K562 (cell line): ENCODE data around the gene YARS1. TPM values are rescaled to one million over a fixed set of nuclear protein-coding genes. Genes with fewer than 3 reads are reported as not detected.

Source experiments
- ATF2 ChIP-seq: sonication (generic); formaldehyde crosslinking; IDR thresholded peaks from 2 replicates; pipeline ENCODE4 v1.8.1; 2022; ENCODE audit warnings: missing genetic modification reagents
- CC2D1A ChIP-seq: fragments of 450-650 bp; IDR thresholded peaks from 2 replicates; pipeline ENCODE4 v1.6.1; 2017; ENCODE audit warnings: mild to moderate bottlenecking
- DDX20 ChIP-seq: fragments of 450-650 bp; IDR thresholded peaks from 2 replicates; pipeline ENCODE4 v1.6.1; 2016; ENCODE audit warnings: missing genetic modification characterization, low read depth, mild to moderate bottlenecking, missing compliant biosample characterization, moderate library complexity
- ELF1 ChIP-seq: fragments of 200-800 bp; sonication (Bioruptor generic); IDR thresholded peaks from 2 replicates; pipeline ENCODE4 v1.6.1; 2016; ENCODE audit warnings: missing genetic modification characterization, missing compliant biosample characterization
- HDAC2 ChIP-seq: fragments of 450-650 bp; IDR thresholded peaks from 2 replicates; pipeline ENCODE4 v1.6.1; 2016; ENCODE audit warnings: mild to moderate bottlenecking
- IFI16 ChIP-seq: fragments of 250-450 bp; sonication (Bioruptor Pico); IDR thresholded peaks from 2 replicates; pipeline ENCODE4 v2.1.2; 2022; ENCODE audit warnings: mild to moderate bottlenecking, inconsistent platforms
- NFATC3 ChIP-seq: fragments of 450-650 bp; IDR thresholded peaks from 2 replicates; pipeline ENCODE4 v1.6.1; 2017; ENCODE audit warnings: mild to moderate bottlenecking
- NFE2L1 ChIP-seq: fragments of 450-650 bp; IDR thresholded peaks from 2 replicates; pipeline ENCODE4 v1.6.1; 2016; ENCODE audit warnings: missing genetic modification characterization, low read depth, mild to moderate bottlenecking, missing compliant biosample characterization, moderate library complexity, borderline replicate concordance
- POLR2AphosphoS2 ChIP-seq: IDR thresholded peaks from 2 replicates; pipeline ENCODE4 v1.6.1; 2012; ENCODE audit warnings: low read length, improper control_type of control experiment
- PRPF4 ChIP-seq: fragments of 200-400 bp; formaldehyde crosslinking; IDR thresholded peaks from one replicate; pipeline ENCODE4 v1.6.1; 2017; ENCODE audit warnings: low read length, low read depth, mild to moderate bottlenecking; ENCODE audit not compliant: insufficient read depth, poor library complexity, severe bottlenecking
- PTRF ChIP-seq: fragments of 450-650 bp; IDR thresholded peaks from 2 replicates; pipeline ENCODE4 v1.6.1; 2016; ENCODE audit warnings: mild to moderate bottlenecking, missing genetic modification characterization, missing compliant biosample characterization
- PYGO2 ChIP-seq: fragments of 450-650 bp; IDR thresholded peaks from 2 replicates; pipeline ENCODE4 v1.6.1; 2016; ENCODE audit warnings: mild to moderate bottlenecking, missing genetic modification characterization, moderate library complexity, missing compliant biosample characterization
- YY1 ChIP-seq, 3 experiments: IDR thresholded peaks; 2 replicates each; pipeline ENCODE4 v1.6.1; 2011; ENCODE audit warnings: low read length in 2 of 3, mild to moderate bottlenecking in 2 of 3, moderate library complexity in 2 of 3, borderline replicate concordance in 1 of 3, control low read depth in 1 of 3, low read depth in 1 of 3; ENCODE audit not compliant: insufficient read depth in 3 of 3, insufficient replicate concordance in 2 of 3, control insufficient read depth in 1 of 3, insufficient read length in 1 of 3; ENCODE audit errors: extremely low read depth in 1 of 3
- ZFX ChIP-seq: sonication (generic); formaldehyde crosslinking; IDR thresholded peaks from 2 replicates; pipeline ENCODE4 v1.8.0; 2022; ENCODE audit warnings: mild to moderate bottlenecking, missing genetic modification reagents, moderate library complexity
- ZNF232 ChIP-seq: sonication (generic); formaldehyde crosslinking; IDR thresholded peaks from 2 replicates; pipeline ENCODE4 v1.8.0; 2022; ENCODE audit warnings: mild to moderate bottlenecking, missing genetic modification reagents
- polyA plus RNA-seq, 8 experiments: library from polyadenylated mRNA; depleted of rRNA in 4 of 8; stranded (reverse) in 5 of 8; unstranded in 3 of 8; fragments of >200 nt; fragmentation: Nextera tagmentation in 2 of 8; fragmentation: Illumina TruSeq in 1 of 8; extraction: Ambion mirVana in 2 of 8; extraction: Trizol in 1 of 8; gene quantifications; 2 replicates each; pipeline versions ENCODE4 v1.2.1 to v1.2.3, GENCODE V29; 2011 to 2014; ENCODE audit warnings: inconsistent platforms in 1 of 8, missing spikeins in 1 of 8
- total RNA-seq, 7 experiments: library from RNA; depleted of rRNA in 6 of 7; stranded (reverse); fragments of >200 nt in 6 of 7; fragmentation: Illumina TruSeq in 2 of 7; extraction: Trizol in 2 of 7; gene quantifications; 2 replicates each; pipeline versions ENCODE4 v1.2.1 to v1.2.3, GENCODE V29; 2011 to 2021; ENCODE audit warnings: low replicate concordance in 1 of 7
- TF ChIP-seq, protein P1 (sequence below), 2 experiments: fragments of 450-650 bp; formaldehyde crosslinking in 1 of 2; IDR thresholded peaks; 2 replicates each; pipeline versions ENCODE4 v1.4.0 to v1.6.1; 2014 to 2020; ENCODE audit warnings: mild to moderate bottlenecking in 2 of 2, borderline replicate concordance in 1 of 2, low read depth in 1 of 2
- TF ChIP-seq, protein P2 (sequence below): fragments of 250-450 bp; sonication (Bioruptor Pico); IDR thresholded peaks from 2 replicates; pipeline ENCODE4 v1.5.0; 2020; ENCODE audit warnings: mild to moderate bottlenecking

The YARS1 gene
- total and polyA plus RNA-seq, 9 of the 15 experiments (the other 6 are each of a cell fraction or from before 2014, with no cell fraction given), result 66.2 to 336 (median 201) TPM

- no peak for TF ChIP-seq DDX20
- no peak for TF ChIP-seq POLR2AphosphoS2
- no peak for TF ChIP-seq PTRF (tag)
- no peak for TF ChIP-seq PYGO2 (tag)
- TF ChIP-seq ZNF232 (CRISPR knock-in tag), result no peak
- no peak for TF ChIP-seq CC2D1A
- TF ChIP-seq PRPF4, result no peak
- TF ChIP-seq, protein P1, sequence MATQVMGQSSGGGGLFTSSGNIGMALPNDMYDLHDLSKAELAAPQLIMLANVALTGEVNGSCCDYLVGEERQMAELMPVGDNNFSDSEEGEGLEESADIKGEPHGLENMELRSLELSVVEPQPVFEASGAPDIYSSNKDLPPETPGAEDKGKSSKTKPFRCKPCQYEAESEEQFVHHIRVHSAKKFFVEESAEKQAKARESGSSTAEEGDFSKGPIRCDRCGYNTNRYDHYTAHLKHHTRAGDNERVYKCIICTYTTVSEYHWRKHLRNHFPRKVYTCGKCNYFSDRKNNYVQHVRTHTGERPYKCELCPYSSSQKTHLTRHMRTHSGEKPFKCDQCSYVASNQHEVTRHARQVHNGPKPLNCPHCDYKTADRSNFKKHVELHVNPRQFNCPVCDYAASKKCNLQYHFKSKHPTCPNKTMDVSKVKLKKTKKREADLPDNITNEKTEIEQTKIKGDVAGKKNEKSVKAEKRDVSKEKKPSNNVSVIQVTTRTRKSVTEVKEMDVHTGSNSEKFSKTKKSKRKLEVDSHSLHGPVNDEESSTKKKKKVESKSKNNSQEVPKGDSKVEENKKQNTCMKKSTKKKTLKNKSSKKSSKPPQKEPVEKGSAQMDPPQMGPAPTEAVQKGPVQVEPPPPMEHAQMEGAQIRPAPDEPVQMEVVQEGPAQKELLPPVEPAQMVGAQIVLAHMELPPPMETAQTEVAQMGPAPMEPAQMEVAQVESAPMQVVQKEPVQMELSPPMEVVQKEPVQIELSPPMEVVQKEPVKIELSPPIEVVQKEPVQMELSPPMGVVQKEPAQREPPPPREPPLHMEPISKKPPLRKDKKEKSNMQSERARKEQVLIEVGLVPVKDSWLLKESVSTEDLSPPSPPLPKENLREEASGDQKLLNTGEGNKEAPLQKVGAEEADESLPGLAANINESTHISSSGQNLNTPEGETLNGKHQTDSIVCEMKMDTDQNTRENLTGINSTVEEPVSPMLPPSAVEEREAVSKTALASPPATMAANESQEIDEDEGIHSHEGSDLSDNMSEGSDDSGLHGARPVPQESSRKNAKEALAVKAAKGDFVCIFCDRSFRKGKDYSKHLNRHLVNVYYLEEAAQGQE (IDR thresholded peaks at IDR 0.05; ENCODE audit: borderline replicate concordance), result peak; percentile 5; the same call in 1 of the 2 replicates
- TF ChIP-seq, protein P1 (CRISPR knock-in tag; IDR thresholded peaks at IDR 0.05; ENCODE audit: low read depth), result no peak
- no peak for TF ChIP-seq ATF2
- TF ChIP-seq ELF1 (tag), result peak; percentile 33; the same call in 1 of the 2 replicates
- no peak for TF ChIP-seq IFI16
- TF ChIP-seq HDAC2, result peak; percentile 63; the same call in 1 of the 2 replicates
- TF ChIP-seq NFE2L1, result no peak
- no peak for TF ChIP-seq NFATC3
- no peak; the same call in 1 of the 2 replicates for TF ChIP-seq ZFX
- TF ChIP-seq YY1 (IDR thresholded peaks at IDR 0.05; ENCODE audit: borderline replicate concordance in 1 of 3, control insufficient read depth in 1 of 3, extremely low read depth in 1 of 3, insufficient read depth in 3 of 3, insufficient read length in 1 of 3, insufficient replicate concordance in 2 of 3, low read depth in 1 of 3, low read length in 2 of 3), result peak in 1 of 3 experiments; percentile 60
- TF ChIP-seq, protein P2, sequence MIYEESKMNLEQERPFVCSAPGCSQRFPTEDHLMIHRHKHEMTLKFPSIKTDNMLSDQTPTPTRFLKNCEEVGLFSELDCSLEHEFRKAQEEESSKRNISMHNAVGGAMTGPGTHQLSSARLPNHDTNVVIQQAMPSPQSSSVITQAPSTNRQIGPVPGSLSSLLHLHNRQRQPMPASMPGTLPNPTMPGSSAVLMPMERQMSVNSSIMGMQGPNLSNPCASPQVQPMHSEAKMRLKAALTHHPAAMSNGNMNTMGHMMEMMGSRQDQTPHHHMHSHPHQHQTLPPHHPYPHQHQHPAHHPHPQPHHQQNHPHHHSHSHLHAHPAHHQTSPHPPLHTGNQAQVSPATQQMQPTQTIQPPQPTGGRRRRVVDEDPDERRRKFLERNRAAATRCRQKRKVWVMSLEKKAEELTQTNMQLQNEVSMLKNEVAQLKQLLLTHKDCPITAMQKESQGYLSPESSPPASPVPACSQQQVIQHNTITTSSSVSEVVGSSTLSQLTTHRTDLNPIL, result no peak
Observed at GRCh38 chr1:32755810-32756159, 61.4 kb downstream of the YARS1 start (continued).
